ENCODE results near the gene DDX41.
A peak's percentile ranks its signal among the peaks of the same experiment; 100 is the strongest.
"Not testable (repeated sequence)": the region's sequence is repeated elsewhere in the genome, so short reads cannot be mapped to it uniquely, and the experiment has no call there.

DDX41 gene

DNA sequence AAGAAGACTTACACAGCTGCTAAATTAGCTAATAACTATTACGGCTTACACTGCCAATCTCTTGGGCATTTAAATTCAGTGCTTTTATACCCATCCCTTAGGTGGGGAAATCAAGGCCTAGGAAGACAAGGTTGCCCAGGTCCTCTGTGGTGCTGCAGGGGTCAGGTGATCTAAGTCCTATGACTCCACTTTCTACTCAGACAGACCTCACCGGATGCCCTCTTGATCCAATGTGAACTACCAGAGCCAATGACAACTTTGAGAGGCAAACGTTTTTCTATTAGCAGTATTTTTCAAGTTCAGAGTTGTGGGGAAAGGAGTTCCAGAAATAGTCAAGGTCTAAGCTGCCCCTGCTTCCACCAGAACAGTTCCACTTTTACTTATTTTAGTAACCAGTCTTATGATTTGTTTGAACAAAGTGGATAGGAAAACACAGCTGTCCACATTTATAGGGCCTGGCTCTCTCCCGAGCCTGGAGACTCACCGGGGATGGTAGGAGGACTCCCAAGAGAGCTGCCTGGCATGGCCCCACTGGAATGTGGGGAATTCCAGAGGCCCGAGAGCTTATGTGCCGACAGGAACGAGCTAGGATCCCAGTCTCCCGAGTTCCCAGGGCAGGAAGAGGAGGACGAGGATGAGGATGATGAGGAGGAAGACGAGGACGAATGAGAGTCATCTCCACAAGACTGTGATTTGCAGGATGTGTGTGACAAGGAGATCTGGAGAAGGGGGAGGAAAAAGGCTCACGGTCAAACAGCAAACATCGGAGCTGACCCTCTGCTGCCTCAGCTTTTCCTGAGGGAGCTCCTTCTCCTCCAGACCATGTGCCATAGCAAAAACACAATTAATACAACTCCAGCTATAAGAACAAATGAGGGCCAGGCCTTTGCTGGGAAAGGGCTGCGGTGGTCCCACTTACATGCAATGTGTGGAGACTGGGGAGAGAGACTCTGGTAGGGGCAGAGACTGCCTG is 20.9 kb upstream of the DDX41 start:
- peak in 1 of 2 experiments; percentile 25 for DNase-seq

DNA sequence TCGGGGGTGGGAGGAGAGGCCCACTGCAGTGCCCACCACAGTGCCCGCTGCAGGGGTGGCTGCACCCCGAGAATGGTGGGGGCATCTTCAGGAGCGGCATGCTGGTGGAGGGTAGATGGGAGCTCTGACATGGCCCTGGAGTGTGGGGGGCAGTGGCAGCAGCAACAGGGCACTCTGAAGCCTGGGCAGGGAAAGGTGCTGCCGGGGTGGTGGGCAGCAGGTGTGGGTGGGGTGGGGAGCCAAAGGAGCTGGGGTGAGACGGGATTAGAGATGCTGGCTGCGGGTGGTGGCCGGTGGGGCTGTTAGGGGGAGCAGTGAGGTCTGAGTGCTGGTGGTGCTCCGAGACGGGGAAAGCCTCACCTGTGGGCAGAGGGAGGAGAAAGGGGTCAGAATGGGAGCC is 19.6 kb upstream of the DDX41 start:
- DNase-seq: no peak

DNA sequence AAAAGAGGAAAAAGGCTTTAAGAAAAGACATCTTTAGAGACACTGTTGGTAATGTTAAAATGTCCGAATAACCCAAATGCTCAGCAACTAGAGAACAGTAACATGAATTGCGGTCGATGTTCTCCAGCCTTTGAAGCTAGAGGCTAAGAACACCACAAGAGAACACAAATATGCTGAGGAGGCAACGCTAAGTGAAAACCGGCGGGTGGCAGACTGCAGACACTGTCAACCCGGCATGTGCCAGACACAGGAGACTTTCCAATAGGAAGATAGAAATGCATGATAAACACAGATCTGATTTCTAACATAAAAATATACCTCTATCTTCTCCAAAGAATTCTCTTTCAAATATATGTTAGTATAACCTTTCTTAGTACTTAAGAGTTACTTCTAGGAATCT is 18.4 kb upstream of the DDX41 start:
- no peak for DNase-seq

DNA sequence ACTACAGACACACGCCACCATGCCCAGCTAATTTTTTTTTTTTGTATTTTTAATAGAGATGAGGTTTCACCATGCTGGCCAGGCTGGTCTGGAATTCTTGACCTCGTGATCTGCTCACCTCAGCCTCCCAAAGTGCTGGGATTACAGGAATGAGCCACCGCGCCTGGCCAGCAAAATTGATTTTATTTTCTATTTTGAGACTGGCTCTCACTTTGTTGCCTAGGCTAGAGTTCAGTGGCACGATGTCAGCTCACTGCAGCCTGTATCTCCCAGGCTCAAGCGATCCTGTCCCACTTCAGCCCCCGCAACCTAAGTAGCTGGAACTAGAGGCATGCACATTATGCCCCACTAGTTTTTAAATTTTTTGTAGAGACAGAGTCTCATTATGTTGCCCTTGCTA is 17.7 kb upstream of the DDX41 start:
- DNase-seq: not testable (repeated sequence)

DNA sequence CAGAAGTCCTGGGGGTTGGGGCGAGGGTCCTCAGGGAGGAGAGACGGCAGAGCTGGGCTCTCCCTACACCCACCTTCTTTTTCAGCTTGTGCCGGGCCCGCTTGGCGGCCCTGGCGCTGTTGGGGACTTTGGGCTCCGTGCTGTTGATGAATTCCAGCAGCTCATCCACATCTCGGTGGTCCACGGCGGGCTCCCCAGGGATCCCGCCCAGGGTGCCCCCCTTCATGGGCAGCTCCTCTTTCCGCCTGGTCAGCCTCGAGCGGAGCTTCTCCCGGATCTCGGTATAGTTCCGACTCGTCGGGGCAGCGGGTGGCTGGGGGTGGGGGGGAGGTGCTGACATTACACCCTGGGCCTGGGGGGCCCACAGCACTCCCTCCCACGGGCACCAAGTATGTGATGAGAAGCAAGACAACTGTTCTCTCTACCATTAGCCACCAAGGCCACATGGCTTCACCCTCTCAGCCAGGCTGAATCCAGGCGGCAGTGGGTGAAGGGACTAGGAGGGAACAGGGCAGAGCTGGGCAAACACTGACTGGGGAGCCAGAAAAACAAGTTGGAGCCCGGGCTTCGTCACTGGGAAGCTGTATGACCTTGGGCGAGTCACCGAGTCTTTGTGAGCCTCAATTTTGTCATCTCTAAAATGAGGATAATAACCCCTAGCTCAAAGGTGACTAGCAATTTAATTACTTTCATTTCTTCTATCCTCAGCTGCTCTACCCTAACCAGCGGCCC is 14.6 kb upstream of the DDX41 start:
- no peak for DNase-seq

DNA sequence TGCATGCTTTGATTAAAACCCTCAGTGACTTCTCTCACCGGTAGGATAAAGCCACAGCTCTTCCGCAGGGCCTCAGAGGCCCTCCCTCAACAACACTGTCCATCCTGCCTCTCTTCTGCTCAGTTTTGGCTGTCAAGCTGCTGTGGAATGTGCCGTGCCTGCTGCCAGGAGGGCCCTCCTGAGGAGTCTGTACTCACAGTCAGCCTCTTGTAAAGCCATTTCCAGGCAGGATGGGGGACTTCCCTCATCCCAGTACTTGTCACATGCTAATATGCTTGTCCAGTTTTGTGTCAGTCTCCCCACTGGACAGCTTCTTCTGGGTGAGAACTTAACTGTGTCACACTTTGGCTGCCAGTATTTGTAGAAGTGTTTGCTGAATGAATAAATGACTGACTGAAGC is 13.9 kb upstream of the DDX41 start:
- DNase-seq: no peak

DNA sequence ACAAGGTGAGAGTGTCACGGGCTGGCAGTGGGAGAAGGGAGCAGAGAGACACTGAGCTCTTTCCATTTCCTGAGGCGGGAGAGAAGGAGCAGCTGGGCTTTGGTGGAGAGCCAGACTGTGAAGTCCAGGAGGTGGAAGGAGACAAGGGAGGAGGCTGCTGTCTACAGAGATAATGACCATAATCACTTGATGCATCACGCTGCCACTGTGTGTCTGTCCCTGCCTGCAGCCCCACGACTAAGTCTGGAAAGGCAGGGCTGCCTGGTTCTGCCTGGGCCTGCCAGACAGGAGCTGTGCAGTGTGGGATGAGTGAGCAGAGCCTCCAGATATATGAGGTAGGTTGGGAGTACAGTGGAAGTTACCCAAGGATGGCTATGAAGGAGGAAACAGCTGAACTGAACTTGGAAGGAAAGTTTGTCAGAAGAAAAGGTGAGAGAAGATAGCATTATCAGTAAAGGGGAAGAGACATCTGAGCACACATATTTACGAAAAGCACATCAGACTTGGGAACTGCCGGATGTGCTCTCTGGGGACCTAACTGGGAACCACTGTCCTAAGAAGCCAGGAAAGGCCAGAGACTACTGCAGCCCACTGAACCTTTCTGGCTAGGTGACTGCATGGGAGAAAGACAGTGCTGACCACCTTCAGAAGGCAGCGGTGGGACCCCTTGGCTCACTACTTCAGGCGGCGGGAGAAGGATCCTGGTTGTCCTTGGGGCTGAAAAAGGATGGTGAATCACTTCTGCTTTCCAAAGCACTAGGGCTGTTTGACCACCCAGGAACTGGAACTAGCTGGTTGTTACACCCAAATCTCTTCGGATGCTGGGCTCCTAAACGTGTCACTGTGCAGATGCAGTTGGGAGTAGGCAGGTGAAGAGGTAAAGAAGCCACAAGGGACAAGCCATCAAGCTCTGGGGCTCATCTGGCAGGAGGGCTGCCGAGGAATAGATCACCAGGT is 12.8 kb upstream of the DDX41 start:
- DNase-seq: no peak

DNA sequence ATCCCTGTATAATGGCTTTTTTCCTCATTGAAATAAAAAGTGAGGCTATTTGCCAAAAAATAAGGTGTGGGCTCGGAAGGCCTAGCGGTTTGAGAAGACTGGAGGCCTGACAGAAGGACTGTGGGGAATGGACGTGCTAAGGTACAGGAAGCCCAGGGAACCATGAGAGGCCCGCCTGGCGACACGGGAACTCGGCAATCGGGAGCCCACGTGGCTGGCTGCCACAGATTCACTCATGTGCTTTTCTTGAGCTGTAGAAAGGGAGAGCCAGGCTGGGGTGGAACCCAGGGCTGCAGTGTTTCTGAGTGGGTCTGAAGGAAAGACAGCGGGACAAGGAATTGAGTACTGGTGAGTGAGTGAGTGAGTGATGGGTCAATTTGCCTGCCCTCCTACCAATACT is 11.9 kb upstream of the DDX41 start:
- DNase-seq: no peak

DNA sequence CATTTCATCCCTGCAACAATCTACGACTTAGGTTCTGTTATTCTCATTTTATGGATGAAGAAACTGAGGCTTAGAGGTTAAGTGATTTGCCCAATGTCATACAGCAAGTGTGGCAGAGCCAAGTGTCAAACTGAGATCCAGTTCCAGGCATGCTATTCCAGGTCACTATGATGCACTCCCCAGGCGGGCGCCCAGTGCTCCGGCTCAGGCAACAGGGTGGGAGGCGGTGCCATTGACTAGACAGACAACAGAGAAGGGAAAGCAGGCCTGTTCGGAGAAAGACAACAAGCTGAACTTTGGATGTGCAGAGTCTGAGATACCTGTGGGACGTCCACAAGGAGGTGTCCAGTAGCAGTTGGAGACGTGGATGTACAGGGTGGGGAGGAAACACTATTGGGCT is 10.8 kb upstream of the DDX41 start:
- DNase-seq: no peak

DNA sequence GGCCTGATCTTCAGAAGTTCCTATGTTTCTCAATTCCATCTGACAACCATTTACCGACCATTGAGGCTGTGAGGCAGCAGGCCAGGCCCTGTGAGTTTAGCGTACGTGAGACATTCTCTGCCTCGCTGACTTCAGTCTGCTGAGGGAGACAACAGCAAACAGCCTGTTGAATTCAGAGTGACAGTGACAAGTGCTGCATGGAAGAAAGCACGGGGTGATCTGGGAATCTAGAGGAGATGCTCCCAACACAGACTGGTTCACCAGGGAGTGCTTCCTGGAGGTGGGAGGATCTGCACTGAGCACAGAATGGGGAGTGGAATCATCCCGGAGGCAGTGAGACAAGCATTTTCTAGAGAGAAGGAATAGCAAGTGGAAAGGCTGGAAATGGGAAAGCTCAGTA is 10.0 kb upstream of the DDX41 start:
- no peak for DNase-seq

DNA sequence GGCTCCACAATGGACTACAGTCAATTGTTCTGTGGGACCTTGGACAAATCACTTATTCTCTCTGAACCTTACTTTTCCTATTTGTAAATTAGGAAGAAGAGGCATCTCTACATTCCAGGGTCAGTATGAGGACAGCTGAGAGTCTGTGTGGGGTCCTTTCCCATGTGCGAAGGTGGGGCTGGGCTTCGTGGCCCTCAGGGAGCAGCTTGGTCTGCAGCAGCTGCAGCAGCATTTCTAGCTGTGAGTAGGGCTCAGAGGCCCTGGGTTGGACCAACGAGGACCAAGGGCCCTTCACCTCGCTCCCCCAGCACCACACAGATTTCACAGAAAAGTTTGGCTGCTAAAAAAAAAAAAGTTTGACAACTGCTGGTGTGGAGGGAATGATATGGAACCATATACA is 9.4 kb upstream of the DDX41 start:
- no peak for DNase-seq

DNA sequence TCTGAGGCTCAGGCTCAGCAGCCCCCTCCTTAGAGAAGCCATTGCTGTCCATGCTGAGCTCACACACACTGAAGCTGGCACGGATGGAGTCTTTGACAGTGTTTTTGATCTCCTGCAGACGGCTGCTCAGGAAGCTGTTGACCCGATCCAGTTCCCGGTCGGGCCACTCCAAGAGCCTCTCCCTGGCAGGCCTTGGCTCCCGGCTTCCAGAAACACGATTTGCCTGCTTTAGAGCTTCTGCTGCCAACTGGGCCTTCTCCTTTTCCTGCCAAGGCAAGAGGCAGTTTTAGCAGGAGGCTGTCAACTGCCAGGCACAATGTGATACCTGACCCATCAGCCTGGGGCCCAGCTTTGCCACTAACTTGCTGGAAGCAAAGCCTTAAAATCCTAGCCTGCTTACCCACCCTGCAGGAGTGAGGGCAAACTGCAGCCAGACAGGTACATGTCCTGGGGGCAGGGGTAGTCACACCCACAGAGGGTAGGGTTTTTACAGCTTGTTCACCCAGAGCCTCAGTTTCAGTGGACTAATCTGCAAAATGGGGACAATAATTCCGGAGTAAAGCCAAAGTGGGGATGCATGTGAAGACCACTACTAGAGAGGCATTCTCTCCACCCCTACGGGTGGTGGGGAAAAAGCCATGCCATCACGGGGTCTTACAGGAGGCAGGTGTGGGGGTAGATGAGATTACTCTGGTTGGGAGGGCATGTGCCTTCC is 8.3 kb upstream of the DDX41 start:
- DNase-seq: no peak

DNA sequence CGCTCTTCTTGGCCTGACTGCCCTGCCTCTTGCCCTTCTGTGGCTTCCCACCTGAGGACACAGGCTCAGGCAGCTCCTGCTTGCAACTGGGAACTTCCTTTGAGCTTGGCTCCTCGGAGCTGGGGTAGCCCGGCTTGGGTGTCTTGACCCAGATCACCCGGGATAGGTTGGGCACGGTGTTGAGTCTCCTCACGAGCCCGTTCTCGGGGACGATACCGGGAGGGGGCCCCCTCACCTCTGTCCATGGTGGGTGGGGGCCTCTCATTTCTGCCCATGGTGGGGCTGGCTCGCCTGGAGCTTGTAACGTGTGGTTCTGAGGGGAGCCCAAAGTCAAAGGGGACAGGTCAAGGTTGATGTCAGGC is 7.8 kb upstream of the DDX41 start:
- DNase-seq: no peak

DNA sequence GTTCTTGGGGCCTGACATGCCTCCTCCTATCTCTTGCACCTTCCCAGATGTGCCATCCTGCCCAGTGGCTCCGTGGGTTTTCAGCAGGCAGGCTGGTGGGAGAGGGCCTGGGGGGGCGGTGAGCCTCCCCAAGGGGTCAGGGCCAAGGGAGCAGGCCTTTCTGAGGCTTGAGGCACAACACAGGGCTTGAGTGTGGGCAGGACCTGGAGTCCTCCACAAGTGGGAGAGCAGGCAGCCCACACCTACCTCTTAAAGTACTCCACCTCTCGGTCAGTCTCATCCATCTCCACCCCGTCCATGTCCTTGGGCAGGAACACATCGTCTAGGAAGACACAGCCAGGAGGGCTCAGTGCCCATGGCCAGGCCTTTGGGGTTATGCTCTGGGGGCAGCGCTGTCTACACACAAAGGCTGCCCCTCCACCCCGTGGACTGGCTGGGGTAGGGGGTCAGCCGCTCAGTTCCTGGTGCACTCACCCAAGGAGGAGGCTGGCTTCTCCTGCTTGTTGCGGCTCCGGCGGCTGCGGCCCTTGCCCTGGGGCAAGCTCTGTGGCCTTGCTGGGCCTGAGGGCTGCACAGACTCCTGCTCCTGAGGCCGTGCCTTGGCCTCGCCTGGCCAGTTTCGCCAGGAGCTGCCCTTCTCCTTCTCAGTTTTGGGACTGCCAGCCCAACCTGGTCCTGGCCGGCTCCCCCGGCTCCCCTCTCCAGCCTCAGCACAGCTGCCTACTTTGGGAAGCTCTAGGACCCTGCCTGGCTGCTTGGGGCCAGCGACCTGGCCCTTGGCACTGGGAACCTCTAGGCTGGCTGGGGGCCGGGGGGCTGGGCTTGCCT is 7.2 kb upstream of the DDX41 start:
- DNase-seq: no peak

DNA sequence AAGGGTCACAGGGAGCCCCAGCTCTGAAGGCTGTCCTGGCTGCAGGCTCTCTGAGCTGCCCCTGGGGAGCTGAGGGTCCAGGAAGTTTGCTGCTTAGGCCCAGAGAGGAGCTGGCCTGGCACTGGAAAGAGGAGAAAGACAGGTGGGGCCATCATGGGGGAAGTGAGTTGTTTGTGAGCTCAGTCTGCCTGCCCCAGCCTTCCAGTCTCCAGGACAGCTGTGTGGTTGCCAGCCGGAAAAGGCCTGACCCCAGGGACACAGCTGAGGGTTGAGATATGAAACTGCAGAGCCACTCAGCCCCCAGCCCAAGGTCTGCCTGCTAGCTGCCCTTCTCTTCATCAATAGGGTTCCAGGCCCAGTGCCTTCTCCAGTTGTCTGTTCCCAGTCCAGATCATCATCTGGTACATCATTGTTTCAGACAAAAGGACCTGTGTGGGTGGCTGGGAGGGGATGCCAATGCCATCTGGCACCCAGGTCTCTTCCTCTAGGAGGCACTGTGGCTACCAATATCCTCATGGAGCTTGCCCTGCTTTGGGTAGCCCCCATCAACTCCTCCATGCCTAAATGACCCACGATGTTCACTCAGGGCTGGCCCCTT is 4.3 kb upstream of the DDX41 start:
- DNase-seq: no peak

DNA sequence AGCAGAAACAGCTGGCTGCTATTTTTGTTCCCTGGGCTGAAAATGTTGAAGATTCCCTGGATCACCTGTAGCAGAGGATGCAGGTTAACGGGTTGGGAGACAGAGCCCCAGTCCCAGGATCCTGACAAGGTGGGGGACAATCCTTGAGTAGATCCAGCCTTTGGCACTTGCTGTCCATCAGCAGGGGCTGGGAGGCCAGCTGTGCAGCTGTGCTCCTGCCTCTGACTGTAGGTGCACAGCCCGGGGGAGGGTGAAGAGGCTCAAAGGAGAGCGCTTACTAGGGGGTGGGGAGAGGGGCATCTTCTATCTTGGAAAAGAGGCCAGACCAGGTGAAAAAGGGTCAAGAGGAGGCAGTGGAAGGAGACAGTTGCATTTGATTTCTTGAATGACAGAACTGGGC is 3.5 kb upstream of the DDX41 start:
- no peak for DNase-seq

DNA sequence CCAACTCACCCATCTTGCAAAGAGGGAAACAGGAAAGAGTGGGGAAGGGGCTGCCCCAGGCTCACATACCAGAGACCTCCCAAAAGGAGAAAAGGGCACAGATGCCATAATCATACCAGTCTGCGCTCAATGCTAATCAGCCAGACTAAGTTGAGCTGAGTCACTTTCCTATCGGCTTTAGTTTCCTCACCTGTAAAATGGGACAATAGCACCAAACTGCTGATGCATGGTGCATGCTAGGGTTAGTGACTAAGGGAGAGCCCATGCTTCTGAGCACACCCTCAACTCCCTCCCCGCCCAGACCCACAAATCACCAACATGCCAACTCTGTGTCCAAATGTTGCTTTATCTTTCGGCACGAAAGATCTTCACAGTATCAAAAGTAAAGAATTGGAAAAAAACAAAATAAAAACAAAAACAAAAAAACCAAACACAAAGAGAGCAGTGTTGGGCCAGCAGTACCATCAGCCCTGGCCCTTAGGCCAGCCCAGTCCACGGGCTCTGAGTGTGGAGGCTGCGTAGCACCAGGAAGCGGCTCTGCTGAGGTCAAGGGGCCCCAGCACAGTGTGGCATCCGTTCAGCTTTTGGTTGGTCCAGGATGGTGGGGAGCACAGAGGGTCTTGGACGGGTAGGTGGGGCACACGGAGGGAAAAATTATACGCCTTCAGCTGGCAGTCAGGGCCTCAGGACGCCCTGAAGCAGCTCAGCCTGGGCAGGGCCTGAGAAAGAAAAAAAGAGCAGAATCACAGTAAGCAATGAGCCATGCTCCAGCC is 2.9 kb upstream of the DDX41 start:
- no peak for DNase-seq

DNA sequence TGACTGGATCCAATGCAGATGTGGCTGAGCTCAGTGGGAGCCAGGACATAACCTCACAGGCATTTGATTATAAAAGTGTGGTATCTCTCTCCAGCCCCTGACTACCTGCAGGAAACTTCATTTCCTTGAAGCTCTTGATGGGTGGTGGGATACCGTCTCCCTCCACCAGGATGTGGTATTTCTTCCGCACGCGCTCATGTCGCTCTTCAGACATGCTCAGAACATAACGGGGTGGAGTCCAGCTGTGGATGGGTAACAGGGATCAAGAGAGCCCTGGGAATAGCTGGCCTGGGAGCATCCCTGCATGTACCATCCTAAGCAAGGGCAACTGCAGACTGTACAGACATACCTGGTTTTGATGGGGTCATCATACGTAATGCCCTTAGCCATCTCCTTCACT is 1.2 kb downstream of the DDX41 start:
- no peak for DNase-seq

DNA sequence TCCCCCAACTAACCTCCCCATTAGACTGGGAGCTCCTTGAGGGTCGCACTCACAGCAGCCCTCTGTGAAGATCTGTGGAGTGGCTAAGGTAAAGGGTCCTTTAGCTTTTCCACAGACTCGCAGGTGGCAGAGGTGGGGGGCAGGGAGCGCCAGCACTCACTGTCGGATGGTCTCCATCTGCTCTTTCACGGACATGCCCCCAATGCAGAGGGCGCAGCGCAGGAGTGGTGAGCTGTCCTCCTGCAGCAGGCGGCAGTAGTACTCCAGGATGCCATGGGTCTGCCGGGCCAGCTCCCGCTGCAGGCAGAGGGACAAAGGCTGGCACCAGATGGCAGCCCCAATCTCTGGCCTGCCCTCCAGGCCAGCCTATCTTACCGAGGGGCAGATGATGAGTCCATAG is 2.2 kb downstream of the DDX41 start:
- DNase-seq: no peak

DNA sequence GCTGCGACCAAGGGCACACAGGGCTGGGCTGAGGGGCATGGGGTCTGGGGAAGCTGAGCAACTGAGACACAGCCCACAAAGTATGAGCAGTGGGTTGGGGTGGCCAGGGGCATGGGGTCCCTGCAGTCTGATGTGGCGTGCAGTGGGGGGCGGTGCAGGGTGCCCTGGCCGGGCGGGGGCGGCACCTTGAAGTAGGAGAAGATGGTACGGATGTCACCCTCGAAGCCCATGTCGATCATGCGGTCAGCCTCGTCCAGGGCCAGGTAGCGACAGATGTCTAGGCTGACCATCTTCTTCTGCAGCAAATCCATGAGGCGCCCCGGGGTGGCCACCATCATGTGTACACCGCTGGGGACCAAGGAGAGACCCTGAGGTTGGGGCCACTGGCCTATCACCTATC is 3.3 kb downstream of the DDX41 start:
- DNase-seq: no peak
